HepG2 (cell line): ENCODE results near the gene NRG3. TPM values are rescaled to one million over a fixed set of nuclear protein-coding genes. Genes with fewer than 3 reads are reported as not detected.
"Not testable (repeated sequence)": the region's sequence is repeated elsewhere in the genome, so short reads cannot be mapped to it uniquely, and the experiment has no call there.

Source experiments
- ATAC-seq: fragments of 200-7000 bp; cut with Tn5 transposase; 3 replicates; pipeline ENCODE4 v1.9.1; 2020; ENCODE audit warnings: mild to moderate bottlenecking, moderate library complexity
- BruUV-seq: library from RNA; stranded (reverse); fragments of 400-500 nt; replicated peaks from 2 replicates; lab custom pipeline; 2021; lab: Mats Ljungman, UMichigan
- CTCF ChIA-PET: fragments of 300-600 bp; formaldehyde crosslinking; extraction: SDS; loops from one replicate; lab custom pipeline; 2021; ENCODE audit warnings: low total read pairs, inconsistent platforms, low intra/inter-chr PET ratio; lab: Yijun Ruan, JAX
- POLR2A ChIA-PET: fragments of 350-600 bp; sonication (Branson Sonifier 250); formaldehyde crosslinking; loops from one replicate; lab custom pipeline; 2020; ENCODE audit warnings: antibody characterized with exemption, inconsistent platforms; lab: Yijun Ruan, JAX
- DNase-seq: peaks from one replicate; pipeline ENCODE4 v3.0.0-alpha.2; 2015; ENCODE audit warnings: low spot score
- FAIRE-seq: peaks from 3 replicates; lab custom pipeline; 2011; peaks lifted over from hg19 to GRCh38; lab: Jason Lieb, UNC
- H2AFZ ChIP-seq: one replicate; pipeline ENCODE4 v1.6.1; 2011; ENCODE audit warnings: low read length, inconsistent platforms
- H3K27ac ChIP-seq: fragments of 300-600 bp; 3 replicates; pipeline ENCODE4 v1.8.0; 2011; ENCODE audit warnings: mixed run types, mild to moderate bottlenecking, mixed read lengths, low read length, inconsistent platforms; ENCODE audit not compliant: insufficient read depth; ENCODE audit errors: extremely low read length
- H3K27me3 ChIP-seq, 2 experiments: fragments of 200-600 bp in 1 of 2; 2 replicates in 1 of 2; 3 replicates in 1 of 2; pipeline versions ENCODE4 v1.6.0 to v1.8.0; 2011; ENCODE audit warnings: low read length in 2 of 2, mild to moderate bottlenecking in 2 of 2, moderate library complexity in 2 of 2, inconsistent platforms in 1 of 2; ENCODE audit not compliant: insufficient read depth in 2 of 2, control insufficient read depth in 1 of 2
- H3K36me3 ChIP-seq, 2 experiments: fragments of 200-600 bp in 1 of 2; replicated peaks in 1 of 2; 2 replicates in 1 of 2; 3 replicates in 1 of 2; pipeline versions ENCODE4 v1.5.1 to v1.8.0; 2011; ENCODE audit warnings: low read length in 2 of 2, inconsistent platforms in 1 of 2; ENCODE audit not compliant: insufficient read depth in 2 of 2, control insufficient read depth in 1 of 2
- H3K4me1 ChIP-seq: 2 replicates; pipeline ENCODE4 v1.5.1; 2012; ENCODE audit warnings: low read length, inconsistent platforms; ENCODE audit not compliant: insufficient read depth
- H3K4me2 ChIP-seq: 2 replicates; pipeline ENCODE4 v1.6.0; 2011; ENCODE audit warnings: low read depth, low read length, inconsistent platforms
- H3K4me3 ChIP-seq, 3 experiments: fragments of 200-600 bp in 1 of 3; sonication (generic), shearing (Covaris generic) in 1 of 3; replicated peaks in 1 of 3; 2 replicates each; pipeline ENCODE4 v1.5.1; 2011 to 2016; ENCODE audit warnings: low read length in 3 of 3, inconsistent platforms in 2 of 3, low read depth in 2 of 3, mild to moderate bottlenecking in 2 of 3, control low read depth in 1 of 3, mixed read lengths in 1 of 3; ENCODE audit not compliant: insufficient read depth in 1 of 3
- H3K79me2 ChIP-seq: one replicate; pipeline ENCODE4 v1.6.1; 2011; ENCODE audit warnings: low read length, inconsistent platforms; ENCODE audit not compliant: insufficient read depth
- H3K9ac ChIP-seq: 2 replicates; pipeline ENCODE4 v1.6.0; 2011; ENCODE audit warnings: mild to moderate bottlenecking, low read depth, low read length, inconsistent platforms; ENCODE audit not compliant: insufficient read depth
- H3K9me3 ChIP-seq: 2 replicates; pipeline ENCODE4 v1.5.1; 2012; ENCODE audit warnings: mild to moderate bottlenecking, low read length
- H4K20me1 ChIP-seq: 2 replicates; pipeline ENCODE4 v1.6.0; 2011; ENCODE audit warnings: inconsistent platforms, mild to moderate bottlenecking, low read length, moderate library complexity; ENCODE audit not compliant: insufficient read depth
- HDAC2 ChIP-seq: sonication (generic); formaldehyde crosslinking; IDR thresholded peaks from 2 replicates; pipeline ENCODE4 v1.4.0; 2020; ENCODE audit warnings: missing genetic modification reagents
- KAT2B ChIP-seq: fragments of 150-350 bp; IDR thresholded peaks from 2 replicates; pipeline ENCODE4 v1.6.1; 2014; ENCODE audit warnings: low read depth, low read length, borderline replicate concordance
- MTERF4 ChIP-seq: sonication (generic); formaldehyde crosslinking; IDR thresholded peaks from 2 replicates; pipeline ENCODE4 v1.8.0; 2023; ENCODE audit warnings: mild to moderate bottlenecking, missing genetic modification reagents
- MTF2 ChIP-seq: sonication (generic); formaldehyde crosslinking; IDR thresholded peaks from 2 replicates; pipeline ENCODE4 v1.5.0; 2020; ENCODE audit warnings: missing genetic modification reagents, borderline replicate concordance
- RELA ChIP-seq: sonication (generic); formaldehyde crosslinking; IDR thresholded peaks from 2 replicates; pipeline ENCODE4 v1.4.0; 2020; ENCODE audit warnings: missing genetic modification reagents
- SOX6 ChIP-seq, 2 experiments: fragments of 450-650 bp in 1 of 2; sonication (generic) in 1 of 2; formaldehyde crosslinking in 1 of 2; IDR thresholded peaks; 2 replicates each; pipeline versions ENCODE4 v1.4.0 to v1.6.1; 2017 to 2020; ENCODE audit warnings: antibody characterized with exemption in 1 of 2, mild to moderate bottlenecking in 1 of 2, missing genetic modification reagents in 1 of 2
- TCF7L2 ChIP-seq: IDR thresholded peaks from 2 replicates; pipeline ENCODE4 v1.6.1; 2011; ENCODE audit warnings: mild to moderate bottlenecking, low read depth, low read length, moderate library complexity
- ZMYM2 ChIP-seq: sonication (generic); formaldehyde crosslinking; IDR thresholded peaks from 2 replicates; pipeline ENCODE4 v1.8.0; 2022; ENCODE audit warnings: mild to moderate bottlenecking, missing genetic modification reagents
- ZNF251 ChIP-seq: sonication (generic); formaldehyde crosslinking; IDR thresholded peaks from 2 replicates; pipeline ENCODE4 v1.9.0; 2021; ENCODE audit warnings: mild to moderate bottlenecking, missing genetic modification reagents
- ZNF414 ChIP-seq: sonication (generic); formaldehyde crosslinking; IDR thresholded peaks from 2 replicates; pipeline ENCODE4 v1.5.0; 2020; ENCODE audit warnings: missing genetic modification reagents
- ZNF816 ChIP-seq: sonication (generic); formaldehyde crosslinking; IDR thresholded peaks from 2 replicates; pipeline ENCODE4 v1.8.0; 2022; ENCODE audit warnings: missing genetic modification reagents, mild to moderate bottlenecking, borderline replicate concordance
- WGBS: methylation state at CpG from one replicate; pipeline ENCODE4 v1.1.6; 2017; ENCODE audit warnings: low lambda C conversion rate; 5-methylcytosine and 5-hydroxymethylcytosine counted together
- in situ Hi-C: cut with HindIII; loops from 2 replicates; pipeline ENCODE4 v1.10.0; 2017; ENCODE audit warnings: low pct_unique_long_range_greater_than_20kb; ENCODE audit not compliant: extremely low pct_ligation_motif_present
- intact Hi-C: fragments of 100-400 bp; cut with micrococcal nuclease; formaldehyde crosslinking; loops from one replicate; pipeline ENCODE4 v1.10.0; 2022; ENCODE audit not compliant: unreplicated experiment
- polyA plus RNA-seq, 8 experiments: library from polyadenylated mRNA; depleted of rRNA in 3 of 8; stranded (reverse) in 7 of 8; unstranded in 1 of 8; fragments of >200 nt; fragmentation: Illumina TruSeq in 4 of 8; extraction: Trizol in 4 of 8; gene quantifications; 2 replicates each; pipeline versions ENCODE4 v1.2.1 to v1.2.3, GENCODE V29; 2011 to 2016; ENCODE audit warnings: low read depth in 4 of 8, missing spikeins in 1 of 8, mixed read lengths in 1 of 8; ENCODE audit not compliant: insufficient read depth in 1 of 8
- total RNA-seq, 5 experiments: library from RNA; depleted of rRNA; stranded (reverse); fragments of >200 nt; fragmentation: Illumina TruSeq; extraction: Trizol; gene quantifications; 2 replicates each; pipeline ENCODE4 v1.2.3, GENCODE V29; 2016; ENCODE audit warnings: low read depth in 1 of 5

Gene NRG3
- total and polyA plus RNA-seq, 2 of the 13 experiments (the other 11 are each of a cell fraction or from before 2014, with no cell fraction given) = not detected

- no peaks in the 10 kb centered on the region for H3K27me3 ChIP-seq
- H4K20me1 ChIP-seq = no peaks in the 10 kb centered on the region
- no peak overlapping the region for H3K27ac ChIP-seq
- no peaks in the 10 kb centered on the region for H3K36me3 ChIP-seq
- no peak for FAIRE-seq
- in situ Hi-C loops = no loop called here
- H3K9ac ChIP-seq = no peak overlapping the region
- CTCF ChIA-PET = no interaction called here
- no peaks in the 10 kb centered on the region for H3K4me1 ChIP-seq
- H3K79me2 ChIP-seq = no peaks in the 10 kb centered on the region
- no peak overlapping the region for H3K4me2 ChIP-seq
- WGBS = 71% methylated on average over 2 of the region's 2 CpGs
- TF ChIP-seq ZMYM2 (CRISPR knock-in tag) (no peak), SOX6 (IDR thresholded peaks at IDR 0.05) (no peak), SOX6 (CRISPR knock-in tag; IDR thresholded peaks at IDR 0.05) (no peak), HDAC2 (no peak), ZNF816 (CRISPR knock-in tag) (no peak), TCF7L2 (no peak), RELA (CRISPR knock-in tag) (no peak)
- TF ChIP-seq, all 625 proteins: peak for 0
- no peak for ATAC-seq
- intact Hi-C loops = no loop called here
- BruUV-seq = no TSS peak
- Histone ChIP-seq H3K4me3 (no peak overlapping the region), H2AFZ (no peak overlapping the region), H3K9me3 (peaks cover 79% of the 10 kb centered on the region)
- no peak for DNase-seq
- POLR2A ChIA-PET = no interaction called here
Observed at GRCh38 chr10:82041018-82041417, 166.0 kb downstream of the NRG3 start.

- no peaks in the 10 kb centered on the region for H3K27me3 ChIP-seq
- no peak overlapping the region for H3K27ac ChIP-seq
- H3K36me3 ChIP-seq = no peaks in the 10 kb centered on the region
- no peak for FAIRE-seq
- H3K79me2 ChIP-seq = no peaks in the 10 kb centered on the region
- TF ChIP-seq ZNF414 (no peak), ZNF251 (no peak), KAT2B (no peak), MTERF4 (CRISPR knock-in tag) (no peak), MTF2 (no peak)
- ATAC-seq = no peak
- 5% methylated on average over 1 of the region's 1 CpG for WGBS
- peaks cover 93% of the 10 kb centered on the region for H3K9me3 ChIP-seq
- H3K4me1 ChIP-seq = no peaks in the 10 kb centered on the region
- ChIA-PET POLR2A (no interaction called here), CTCF (no interaction called here)
- no peaks in the 10 kb centered on the region for H4K20me1 ChIP-seq
- no peak overlapping the region for H2AFZ ChIP-seq
- in situ Hi-C loops (no loop called here), intact Hi-C loops (no loop called here)
- no peak overlapping the region for H3K9ac ChIP-seq
- H3K4me3 ChIP-seq = no peak overlapping the region
- no peak overlapping the region for H3K4me2 ChIP-seq
- no peak for DNase-seq
- BruUV-seq = no TSS peak
Observed at GRCh38 chr10:82056391-82056790, 181.4 kb downstream of the NRG3 start.

DNA sequence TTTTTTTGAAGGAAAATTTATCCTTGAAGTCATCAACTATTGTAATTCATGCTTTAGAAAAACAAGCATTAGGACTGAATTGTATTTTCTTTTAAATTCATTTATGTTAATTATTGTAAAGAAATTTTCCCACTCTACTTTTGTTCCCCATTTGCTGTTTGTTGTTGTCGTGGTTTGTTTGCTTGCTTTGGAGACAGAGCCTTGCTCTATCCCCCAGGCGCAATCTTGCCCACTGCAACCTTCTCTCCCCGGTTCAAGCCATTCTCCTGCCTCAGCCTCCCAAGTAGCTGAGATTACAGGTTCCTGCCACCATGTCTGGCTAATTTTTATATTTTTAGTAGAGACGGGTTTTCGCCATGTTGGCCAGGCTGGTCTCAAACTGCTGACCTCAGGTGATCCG is 192.2 kb downstream of the NRG3 start:
- H3K36me3 ChIP-seq, H3K4me3 ChIP-seq, intact Hi-C loops, DNase-seq, ATAC-seq, H3K4me1 ChIP-seq, FAIRE-seq, CTCF ChIA-PET, BruUV-seq, H3K27ac ChIP-seq, H3K4me2 ChIP-seq, H4K20me1 ChIP-seq, in situ Hi-C loops, H3K79me2 ChIP-seq, H3K9ac ChIP-seq, POLR2A ChIA-PET, H2AFZ ChIP-seq, H3K27me3 ChIP-seq: not testable (repeated sequence)
- H3K9me3 ChIP-seq = peaks cover 83% of the 10 kb centered on the region
- 19% methylated on average over 6 of the region's 6 CpGs for WGBS
